Stimulated activated CD8-positive, alpha-beta memory T cell treated with anti-CD3 and anti-CD28 coated beads, Interleukin-15, amount 100 ng/mL, for 1 hour (primary cell): ENCODE measurements around the gene OR10G7.
"Not testable (repeated sequence)": the region's sequence is repeated elsewhere in the genome, so short reads cannot be mapped to it uniquely, and the experiment has no call there.

Experiments
- DNase-seq: peaks from one replicate; pipeline ENCODE4 v3.0.0-alpha.2; 2020; ENCODE audit warnings: low read depth

The OR10G7 gene

DNA sequence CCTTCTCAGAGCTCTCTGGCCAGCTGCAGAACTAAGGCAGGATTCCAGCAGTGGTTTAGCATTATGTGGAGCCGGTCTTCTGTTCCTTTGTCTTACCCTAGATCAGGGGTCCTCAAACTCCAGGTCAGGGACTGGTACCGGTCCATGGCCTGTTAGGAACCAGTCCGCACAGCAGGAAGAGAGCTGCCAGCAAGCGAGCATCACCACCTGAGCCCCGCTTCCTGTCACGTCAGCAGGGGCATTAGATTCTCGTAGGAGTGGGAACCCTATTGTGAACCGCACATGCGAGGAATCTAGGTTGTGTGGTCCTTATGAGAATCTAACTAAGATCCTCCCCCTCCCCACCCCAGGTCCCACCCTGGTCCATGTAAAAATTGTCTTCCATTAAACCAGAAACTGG is 1.6 kb downstream of the OR10G7 start:
- DNase-seq, result no peak

DNA sequence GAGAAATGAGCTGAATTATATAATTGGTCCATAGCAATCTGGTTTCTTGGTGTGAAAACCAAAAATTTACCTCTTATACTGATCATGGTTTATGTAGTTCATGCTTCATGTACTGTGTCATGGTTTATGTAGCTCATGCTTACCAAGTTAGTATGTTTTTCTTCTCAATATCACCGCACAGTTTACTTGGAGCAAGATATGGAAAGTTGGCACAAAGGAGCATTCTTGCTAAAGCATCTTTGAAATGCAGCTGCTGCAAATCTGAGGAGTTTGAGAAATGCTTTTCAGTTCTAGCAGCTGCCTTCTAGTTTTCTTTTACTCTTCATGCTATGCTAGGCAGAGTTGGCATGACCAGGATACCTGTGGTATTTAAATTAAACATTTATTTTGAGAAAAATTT is 4.5 kb downstream of the OR10G7 start:
- no peak for DNase-seq

DNA sequence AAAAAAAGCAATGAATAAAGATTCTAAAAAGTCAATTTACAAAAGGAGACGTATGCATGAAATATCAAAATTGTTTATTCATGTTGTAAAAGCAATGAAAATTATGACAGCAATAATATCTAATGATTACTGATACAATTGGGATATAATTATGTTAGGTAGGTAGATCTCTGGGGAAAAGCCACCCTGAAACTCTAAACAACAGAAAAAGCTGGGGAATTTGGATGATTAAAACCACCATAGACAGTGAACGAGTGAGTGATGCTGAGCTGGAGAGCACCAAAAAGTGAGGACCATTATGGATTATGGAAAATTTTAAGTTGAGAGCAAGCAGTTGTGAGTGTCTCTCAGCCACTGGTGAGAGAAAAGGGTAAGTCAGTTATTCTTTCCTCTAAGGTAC is 14.6 kb downstream of the OR10G7 start, which contains the start of gene OR10G8:
Gene OR10G8, plus strand, starts transcription at position 301 of the 400 bp plus-strand sequence. CDS start 2,825 bp downstream, outside the sequence.
- DNase-seq, result no peak

DNA sequence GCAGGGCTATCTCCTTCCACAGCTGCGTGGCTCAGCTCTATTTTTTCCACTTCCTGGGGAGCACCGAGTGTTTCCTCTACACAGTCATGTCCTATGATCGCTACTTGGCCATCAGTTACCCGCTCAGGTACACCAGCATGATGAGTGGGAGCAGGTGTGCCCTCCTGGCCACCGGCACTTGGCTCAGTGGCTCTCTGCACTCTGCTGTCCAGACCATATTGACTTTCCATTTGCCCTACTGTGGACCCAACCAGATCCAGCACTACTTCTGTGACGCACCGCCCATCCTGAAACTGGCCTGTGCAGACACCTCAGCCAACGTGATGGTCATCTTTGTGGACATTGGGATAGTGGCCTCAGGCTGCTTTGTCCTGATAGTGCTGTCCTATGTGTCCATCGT is 25.3 kb downstream of the OR10G7 start:
- not testable (repeated sequence) for DNase-seq

DNA sequence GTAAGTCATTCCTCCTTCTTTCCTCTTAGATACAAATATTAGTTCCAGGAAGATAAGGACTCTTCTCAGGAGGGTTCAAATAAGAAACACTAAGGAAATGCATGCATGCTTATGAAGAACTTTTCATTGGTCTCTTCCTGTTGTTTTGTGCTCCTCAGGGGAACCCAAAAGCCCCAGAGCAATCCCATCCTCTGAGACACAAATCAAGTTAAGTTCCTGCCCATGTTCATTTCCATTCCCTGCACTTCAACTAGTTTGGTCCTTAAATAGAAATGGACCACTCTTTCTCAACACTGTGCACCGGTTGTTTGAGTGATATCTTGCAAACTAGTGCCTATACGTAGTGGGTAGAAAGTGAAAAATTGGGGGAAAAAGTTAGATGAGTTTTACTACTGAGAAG is 28.4 kb downstream of the OR10G7 start, which contains the start of gene OR10G4:
Gene OR10G4, plus strand, starts transcription at position 301 of the 400 bp plus-strand sequence. CDS start 2,578 bp downstream, outside the sequence.
- no peak for DNase-seq

DNA sequence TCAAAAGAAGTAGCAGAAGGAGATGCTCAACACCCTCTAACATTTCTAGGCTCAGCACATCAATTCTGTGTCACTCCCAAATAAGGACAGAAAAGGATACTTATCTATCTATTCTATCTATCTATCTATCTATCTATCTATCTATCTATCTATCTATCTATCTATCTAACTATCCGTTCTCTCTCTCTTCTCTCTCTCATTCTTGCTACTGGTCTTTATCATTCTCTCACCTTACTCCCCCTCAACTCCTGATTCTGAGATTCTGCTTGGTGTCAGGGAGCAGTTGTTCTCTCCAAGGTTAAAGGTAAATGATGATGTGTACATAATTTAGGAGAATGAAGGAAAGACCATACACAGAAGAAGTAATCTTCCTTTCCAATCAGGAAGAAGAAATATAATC is 46.0 kb downstream of the OR10G7 start, which contains the start of gene OR10G6:
Gene OR10G6, minus strand, starts transcription at position 43 of the 400 bp plus-strand sequence. Its CDS starts 0 bp downstream, at position 43.
- DNase-seq, result no peak
